ENCODE results near the gene MLANA. TPM values are rescaled to one million over a fixed set of nuclear protein-coding genes. Genes with fewer than 3 reads are reported as not detected.

The MLANA gene
- total and polyA plus RNA-seq, 8 donors, result 0.75 to 1.5 (median 1.1) TPM; not detected in 2

DNA sequence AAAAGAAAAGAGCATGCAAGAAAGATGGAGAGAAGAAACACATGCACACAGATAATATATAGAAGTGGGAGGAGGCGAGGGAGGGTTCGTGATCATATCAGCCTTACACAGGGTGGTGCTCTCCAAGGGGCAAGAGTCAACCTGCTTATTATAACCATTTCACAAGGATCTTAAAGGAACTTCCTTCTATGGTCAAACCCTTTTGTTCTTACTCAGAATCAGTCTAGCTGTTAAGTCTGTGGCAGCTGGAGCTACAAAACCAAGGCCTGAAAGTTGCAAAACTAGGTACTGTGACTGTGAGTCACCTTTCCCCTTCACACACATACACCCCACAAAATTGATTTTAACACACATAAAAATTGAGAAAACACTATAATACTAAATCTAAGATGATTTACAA lies 39.2 kb upstream of the MLANA start:
- no peaks in the 10 kb centered on the region for H3K9me3 ChIP-seq
- DNase-seq, result no peak
- H3K36me3 ChIP-seq, result no peaks in the 10 kb centered on the region
- H3K4me1 ChIP-seq, result no peaks in the 10 kb centered on the region
- peak; percentile 77 for ATAC-seq
- H3K4me3 ChIP-seq, result no peak overlapping the region
- TF ChIP-seq, protein P1, sequence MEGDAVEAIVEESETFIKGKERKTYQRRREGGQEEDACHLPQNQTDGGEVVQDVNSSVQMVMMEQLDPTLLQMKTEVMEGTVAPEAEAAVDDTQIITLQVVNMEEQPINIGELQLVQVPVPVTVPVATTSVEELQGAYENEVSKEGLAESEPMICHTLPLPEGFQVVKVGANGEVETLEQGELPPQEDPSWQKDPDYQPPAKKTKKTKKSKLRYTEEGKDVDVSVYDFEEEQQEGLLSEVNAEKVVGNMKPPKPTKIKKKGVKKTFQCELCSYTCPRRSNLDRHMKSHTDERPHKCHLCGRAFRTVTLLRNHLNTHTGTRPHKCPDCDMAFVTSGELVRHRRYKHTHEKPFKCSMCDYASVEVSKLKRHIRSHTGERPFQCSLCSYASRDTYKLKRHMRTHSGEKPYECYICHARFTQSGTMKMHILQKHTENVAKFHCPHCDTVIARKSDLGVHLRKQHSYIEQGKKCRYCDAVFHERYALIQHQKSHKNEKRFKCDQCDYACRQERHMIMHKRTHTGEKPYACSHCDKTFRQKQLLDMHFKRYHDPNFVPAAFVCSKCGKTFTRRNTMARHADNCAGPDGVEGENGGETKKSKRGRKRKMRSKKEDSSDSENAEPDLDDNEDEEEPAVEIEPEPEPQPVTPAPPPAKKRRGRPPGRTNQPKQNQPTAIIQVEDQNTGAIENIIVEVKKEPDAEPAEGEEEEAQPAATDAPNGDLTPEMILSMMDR (IDR thresholded peaks at IDR 0.05), result no peak
- no peak overlapping the region for H3K27ac ChIP-seq
- intact Hi-C loops (cut with DNase I), result no loop called here
- no peaks in the 10 kb centered on the region for H3K27me3 ChIP-seq

DNA sequence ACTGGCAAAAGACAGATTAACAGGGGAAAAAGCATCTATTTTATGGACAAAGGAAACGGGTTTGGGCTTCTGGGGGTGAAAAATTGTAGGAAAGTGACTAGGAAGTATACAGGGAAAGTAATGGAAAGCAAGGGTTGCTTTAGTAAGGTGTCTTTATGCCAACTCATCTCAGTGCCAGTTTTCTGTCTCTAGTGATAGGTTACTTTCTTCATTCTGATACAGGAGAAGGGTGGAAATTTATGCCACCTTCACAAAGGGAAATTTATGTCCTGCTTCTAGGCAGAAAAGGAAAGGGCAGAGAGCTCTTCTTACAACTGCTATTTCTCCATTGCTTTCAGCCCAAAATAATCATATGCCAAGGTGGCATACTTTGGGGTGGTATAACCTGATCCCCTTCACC lies 37.7 kb upstream of the MLANA start:
- Histone ChIP-seq H3K9me3 (no peaks in the 10 kb centered on the region), H3K4me3 (no peak overlapping the region), H3K4me1 (no peaks in the 10 kb centered on the region), H3K27ac (no peak overlapping the region), H3K27me3 (no peaks in the 10 kb centered on the region), H3K36me3 (no peaks in the 10 kb centered on the region)
- TF ChIP-seq, protein P1 (IDR thresholded peaks at IDR 0.05), result no peak
- intact Hi-C loops (cut with DNase I), result no loop called here
- no peak for DNase-seq
- no peak for ATAC-seq

DNA sequence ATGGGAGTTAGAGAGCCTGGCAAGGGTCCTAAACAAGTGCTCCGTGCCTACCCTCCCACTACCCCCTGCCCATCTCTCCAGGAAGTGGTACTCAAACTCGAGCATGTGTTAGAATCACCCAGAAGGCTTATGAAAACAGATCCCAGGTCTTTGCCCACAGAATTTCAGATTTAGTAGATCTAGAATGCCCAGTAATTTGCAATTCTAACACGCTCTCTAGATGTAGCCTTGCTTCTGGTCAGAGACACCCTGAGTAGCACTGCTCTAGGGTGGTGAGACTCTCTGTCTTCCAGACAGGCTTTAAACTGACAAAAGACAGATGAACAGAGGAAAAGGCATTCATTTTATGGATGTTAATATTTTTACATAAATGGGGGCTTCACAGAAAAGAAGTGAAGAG lies 37.1 kb upstream of the MLANA start:
- no peak for ATAC-seq
- H3K4me1 ChIP-seq, result no peaks in the 10 kb centered on the region
- H3K9me3 ChIP-seq, result no peaks in the 10 kb centered on the region

DNA sequence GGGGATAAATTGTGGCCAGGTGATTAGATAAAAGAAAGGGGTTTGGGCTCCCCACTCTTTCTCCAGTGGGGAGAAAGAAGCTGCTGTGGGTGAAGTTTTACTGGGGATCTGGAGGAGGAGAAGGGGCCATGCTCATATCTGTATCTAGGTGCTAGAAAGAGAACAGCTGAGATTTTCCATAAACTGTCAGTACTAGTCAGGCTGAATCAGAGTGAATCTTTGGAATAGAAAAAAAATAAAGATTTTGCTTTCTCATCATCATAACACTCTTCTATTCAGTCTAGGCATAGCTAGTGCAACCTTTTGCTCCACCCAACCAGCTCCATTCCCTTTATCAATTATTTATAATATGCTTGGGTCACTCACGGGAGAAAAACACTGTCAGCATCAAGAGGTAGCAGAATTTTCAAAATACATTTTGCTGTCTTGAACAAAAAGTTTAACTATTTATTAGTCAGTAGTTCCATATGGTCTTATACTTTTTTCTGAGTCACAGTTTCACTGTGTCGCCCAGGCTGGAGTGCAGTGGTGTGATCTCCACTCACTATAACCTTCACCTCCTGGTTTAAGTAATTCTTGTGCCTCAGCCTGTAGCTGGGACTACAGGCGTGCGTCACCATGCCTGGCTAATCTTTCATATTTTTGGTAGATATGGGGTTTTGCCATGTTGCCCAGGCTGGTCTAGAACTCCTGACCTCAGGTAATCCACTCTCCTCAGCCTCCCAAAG lies 36.5 kb upstream of the MLANA start:
- no peaks in the 10 kb centered on the region for H3K27me3 ChIP-seq
- TF ChIP-seq, protein P1 (IDR thresholded peaks at IDR 0.05), result no peak
- intact Hi-C loops (cut with DNase I), result no loop called here
- DNase-seq (no peak), ATAC-seq (no peak)
- H3K4me3 ChIP-seq, result no peak overlapping the region
- H3K27ac ChIP-seq, result no peak overlapping the region
- no peaks in the 10 kb centered on the region for H3K4me1 ChIP-seq
- no peaks in the 10 kb centered on the region for H3K9me3 ChIP-seq
- no peaks in the 10 kb centered on the region for H3K36me3 ChIP-seq

More for the DNA sequence above, 37.1 kb upstream of the MLANA start:
- TF ChIP-seq, protein P1 (IDR thresholded peaks at IDR 0.05), result no peak
- Histone ChIP-seq H3K27me3 (no peaks in the 10 kb centered on the region), H3K36me3 (no peaks in the 10 kb centered on the region), H3K27ac (no peak overlapping the region), H3K4me3 (no peak overlapping the region)
- intact Hi-C loops (cut with DNase I), result no loop called here
- DNase-seq, result no peak

DNA sequence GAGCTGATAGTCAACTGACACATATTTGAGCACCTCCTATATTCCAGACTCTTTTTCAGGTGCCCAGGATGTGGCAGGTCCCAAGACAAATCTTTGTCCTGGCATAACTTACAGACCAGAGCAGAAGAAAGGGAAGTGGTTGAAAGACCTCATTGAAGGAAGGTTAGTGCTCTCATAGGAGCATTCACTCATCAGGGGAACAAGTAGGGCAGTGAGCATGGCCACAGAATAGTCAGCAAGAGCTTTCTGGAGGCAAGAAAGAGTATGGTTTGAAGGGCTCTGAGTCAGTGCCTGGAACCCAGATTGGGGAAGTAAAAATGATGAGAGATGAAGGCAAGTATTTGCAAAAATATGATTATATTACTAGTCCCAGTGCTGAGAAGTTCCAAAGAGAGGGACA lies 32.8 kb upstream of the MLANA start:
- TF ChIP-seq, protein P1 (IDR thresholded peaks at IDR 0.05), result no peak
- Histone ChIP-seq H3K27ac (no peak overlapping the region), H3K4me3 (no peak overlapping the region), H3K36me3 (no peaks in the 10 kb centered on the region), H3K9me3 (no peaks in the 10 kb centered on the region), H3K4me1 (no peaks in the 10 kb centered on the region), H3K27me3 (no peaks in the 10 kb centered on the region)
- intact Hi-C loops (cut with DNase I), result no loop called here
- ATAC-seq (peak; percentile 45), DNase-seq (no peak)
